ENCODE results near the gene VGLL3.

GRCh38 chr3:86990012-86990733, 776 bp downstream of the VGLL3 start:
- TF ChIP-seq ZFX (IDR thresholded peaks at IDR 0.05; ENCODE audit: borderline replicate concordance) (no peak), CTCF (IDR thresholded peaks at IDR 0.05) (no peak)
